NCI-H748 treated with DMSO at 0.1 percent for 48 hours (cell line): ENCODE data around the gene JPH4.
A peak's percentile ranks its signal among the peaks of the same experiment; 100 is the strongest.

ENCODE experiments used
- DNase-seq: peaks from one replicate; lab custom pipeline; 2025; lab: John Stamatoyannopoulos, UW

JPH4 gene

GRCh38 chr14:23563473-23564180 lies 15.0 kb downstream of the JPH4 start:
- DNase-seq, result no peak

GRCh38 chr14:23562822-23563472 lies 15.6 kb downstream of the JPH4 start:
- DNase-seq, result peak; percentile 56

GRCh38 chr14:23561873-23562821 lies 16.4 kb downstream of the JPH4 start:
- no peak for DNase-seq

- DNase-seq, result no peak
Observed at GRCh38 chr14:23561259-23561658, 17.3 kb downstream of the JPH4 start.

- no peak for DNase-seq
Observed at GRCh38 chr14:23559926-23560520, 18.6 kb downstream of the JPH4 start.

- DNase-seq, result no peak
Observed at GRCh38 chr14:23559010-23559925, 19.3 kb downstream of the JPH4 start.

GRCh38 chr14:23558346-23559009 lies 20.1 kb downstream of the JPH4 start:
- no peak for DNase-seq

- no peak for DNase-seq
Observed at GRCh38 chr14:23557946-23558345, 20.6 kb downstream of the JPH4 start.

GRCh38 chr14:23557521-23557920 lies 21.1 kb downstream of the JPH4 start:
- DNase-seq, result no peak

- no peak for DNase-seq
Observed at GRCh38 chr14:23556700-23557440, 21.7 kb downstream of the JPH4 start.

GRCh38 chr14:23555882-23556699 lies 22.5 kb downstream of the JPH4 start, which contains the start of gene THTPA:
Gene THTPA (plus strand): TSS chr14:23556271. CDS start chr14:23556758, 487 bp downstream.
- DNase-seq, result peak; percentile 76

GRCh38 chr14:23555533-23555881 lies 23.1 kb downstream of the JPH4 start:
- DNase-seq, result no peak

GRCh38 chr14:23551266-23552028 lies 27.1 kb downstream of the JPH4 start, which contains the start of gene ZFHX2:
Gene ZFHX2 (minus strand): TSS chr14:23551765. CDS start chr14:23535325, 16,440 bp downstream.
- DNase-seq, result peak; percentile 86

GRCh38 chr14:23550812-23551265 lies 27.8 kb downstream of the JPH4 start:
- DNase-seq, result no peak

GRCh38 chr14:23550131-23550811 lies 28.3 kb downstream of the JPH4 start:
- DNase-seq, result no peak

- DNase-seq, result no peak
Observed at GRCh38 chr14:23548351-23549318, 30.0 kb downstream of the JPH4 start.
